ENCODE results near the gene TRAF6. TPM values are rescaled to one million over a fixed set of nuclear protein-coding genes. Genes with fewer than 3 reads are reported as not detected.

Gene TRAF6
- polyA plus RNA-seq, 1 of the 3 experiments (the other 2 are of a cell fraction): 4.3 TPM

DNA sequence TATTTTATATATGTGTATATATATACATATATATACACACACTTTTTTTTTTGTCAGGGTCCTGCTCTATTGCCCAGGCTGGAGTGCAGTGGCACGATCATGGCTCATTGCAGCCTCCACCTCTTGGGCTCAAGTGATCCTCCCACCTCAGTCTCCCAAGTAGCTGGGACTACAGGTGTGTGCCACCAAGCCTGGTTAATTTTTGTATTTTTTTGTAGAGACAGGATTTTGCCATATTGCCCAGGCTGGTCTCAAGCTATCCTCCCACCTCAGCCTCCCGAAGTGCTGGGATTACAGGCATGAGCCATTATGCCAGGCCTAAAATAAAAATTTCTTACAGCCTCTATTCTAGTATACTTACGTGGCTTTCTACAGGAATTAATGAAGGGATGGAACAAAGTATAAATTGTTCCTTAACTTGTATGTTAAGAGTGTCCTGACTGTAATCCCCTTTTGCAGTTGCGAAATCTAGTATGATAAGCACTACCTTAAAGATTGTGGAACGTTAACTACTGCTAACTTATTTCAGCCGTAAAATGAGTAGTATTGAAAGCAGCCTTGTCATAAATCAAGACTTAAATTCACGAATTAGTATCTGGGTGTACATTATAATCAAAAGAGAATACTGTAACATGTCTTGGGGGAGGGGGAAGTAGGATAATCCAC, 2.1 kb downstream of the TRAF6 start:
- Histone ChIP-seq H3K4me3 (ENCODE audit: low read depth in 2 of 2, low read length in 1 of 2) (peak overlapping the region; percentile 95 to 97; a peak in 3 of 4 replicates), H3K9me3 (no peaks in the 10 kb centered on the region), H2AFZ (ENCODE audit: low read depth) (no peak overlapping the region), H4K20me1 (ENCODE audit: insufficient read depth) (peaks cover 24% of the 10 kb centered on the region), H3K9ac (no peak overlapping the region), H3F3A (replicated peaks; ENCODE audit: insufficient read depth) (peaks cover 17% of the 10 kb centered on the region), H3K79me2 (ENCODE audit: insufficient read depth) (peaks cover 61% of the 10 kb centered on the region), H3K27me3 (ENCODE audit: insufficient read depth) (no peaks in the 10 kb centered on the region), H3K4me2 (peak overlapping the region; percentile 76), H3K4me1 (ENCODE audit: control insufficient read depth in 1 of 2, insufficient read depth in 2 of 2, low read depth in 1 of 2, low read length in 1 of 2) (peaks cover 3 to 11% of the 10 kb centered on the region in 2 experiments), H3K36me3 (replicated peaks in 1 of 2; ENCODE audit: control insufficient read depth in 1 of 2, insufficient read depth in 2 of 2, low read length in 1 of 2) (peaks cover 4 to 8% of the 10 kb centered on the region in 2 experiments), H3K9me2 (no peaks in the 10 kb centered on the region), H3K27ac (ENCODE audit: low read depth in 2 of 2, low read length in 1 of 2) (peak overlapping the region in 1 of 2 experiments; percentile 86; a peak in 1 of 4 replicates)
- DNase-seq: no peak
- ChIA-PET POLR2A (interaction anchor here (1.5 kb wide), 1 partner anchor 33 kb away, joined by 3 read pairs; no protein-coding TSS in a partner anchor), CTCF (interaction anchor here (0.8 to 3.5 kb wide), 7 partner anchors 9 to 686 kb away, joined by 3 to 21 read pairs (median 5); no protein-coding TSS in a partner anchor)
- TF ChIP-seq POLR2AphosphoS5 (IDR thresholded peaks at IDR 0.05; ENCODE audit: low read depth, low read length) (no peak), NRF1 (IDR thresholded peaks at IDR 0.05; ENCODE audit: low read depth, low read length) (no peak), GATA2 (CRISPR knock-in tag; IDR thresholded peaks at IDR 0.05) (no peak), EP300 (IDR thresholded peaks at IDR 0.05; ENCODE audit: borderline replicate concordance in 1 of 2, low read depth in 1 of 2, low read length in 1 of 2) (no peak), FOXM1 (IDR thresholded peaks at IDR 0.05; ENCODE audit: low read depth) (no peak)
- TF ChIP-seq, protein P1, sequence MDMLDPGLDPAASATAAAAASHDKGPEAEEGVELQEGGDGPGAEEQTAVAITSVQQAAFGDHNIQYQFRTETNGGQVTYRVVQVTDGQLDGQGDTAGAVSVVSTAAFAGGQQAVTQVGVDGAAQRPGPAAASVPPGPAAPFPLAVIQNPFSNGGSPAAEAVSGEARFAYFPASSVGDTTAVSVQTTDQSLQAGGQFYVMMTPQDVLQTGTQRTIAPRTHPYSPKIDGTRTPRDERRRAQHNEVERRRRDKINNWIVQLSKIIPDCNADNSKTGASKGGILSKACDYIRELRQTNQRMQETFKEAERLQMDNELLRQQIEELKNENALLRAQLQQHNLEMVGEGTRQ (IDR thresholded peaks at IDR 0.05; ENCODE audit: borderline replicate concordance, low read depth, low read length): no peak
- TF ChIP-seq, protein P2, sequence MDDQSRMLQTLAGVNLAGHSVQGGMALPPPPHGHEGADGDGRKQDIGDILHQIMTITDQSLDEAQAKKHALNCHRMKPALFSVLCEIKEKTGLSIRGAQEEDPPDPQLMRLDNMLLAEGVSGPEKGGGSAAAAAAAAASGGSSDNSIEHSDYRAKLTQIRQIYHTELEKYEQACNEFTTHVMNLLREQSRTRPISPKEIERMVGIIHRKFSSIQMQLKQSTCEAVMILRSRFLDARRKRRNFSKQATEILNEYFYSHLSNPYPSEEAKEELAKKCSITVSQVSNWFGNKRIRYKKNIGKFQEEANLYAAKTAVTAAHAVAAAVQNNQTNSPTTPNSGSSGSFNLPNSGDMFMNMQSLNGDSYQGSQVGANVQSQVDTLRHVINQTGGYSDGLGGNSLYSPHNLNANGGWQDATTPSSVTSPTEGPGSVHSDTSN (IDR thresholded peaks at IDR 0.05): no peak
- TF ChIP-seq, protein P3, sequence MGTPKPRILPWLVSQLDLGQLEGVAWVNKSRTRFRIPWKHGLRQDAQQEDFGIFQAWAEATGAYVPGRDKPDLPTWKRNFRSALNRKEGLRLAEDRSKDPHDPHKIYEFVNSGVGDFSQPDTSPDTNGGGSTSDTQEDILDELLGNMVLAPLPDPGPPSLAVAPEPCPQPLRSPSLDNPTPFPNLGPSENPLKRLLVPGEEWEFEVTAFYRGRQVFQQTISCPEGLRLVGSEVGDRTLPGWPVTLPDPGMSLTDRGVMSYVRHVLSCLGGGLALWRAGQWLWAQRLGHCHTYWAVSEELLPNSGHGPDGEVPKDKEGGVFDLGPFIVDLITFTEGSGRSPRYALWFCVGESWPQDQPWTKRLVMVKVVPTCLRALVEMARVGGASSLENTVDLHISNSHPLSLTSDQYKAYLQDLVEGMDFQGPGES (IDR thresholded peaks at IDR 0.05; ENCODE audit: low read depth, low read length): no peak
- 85% methylated on average over 7 of the region's 7 CpGs for WGBS (ENCODE audit: low lambda C conversion rate)

DNA sequence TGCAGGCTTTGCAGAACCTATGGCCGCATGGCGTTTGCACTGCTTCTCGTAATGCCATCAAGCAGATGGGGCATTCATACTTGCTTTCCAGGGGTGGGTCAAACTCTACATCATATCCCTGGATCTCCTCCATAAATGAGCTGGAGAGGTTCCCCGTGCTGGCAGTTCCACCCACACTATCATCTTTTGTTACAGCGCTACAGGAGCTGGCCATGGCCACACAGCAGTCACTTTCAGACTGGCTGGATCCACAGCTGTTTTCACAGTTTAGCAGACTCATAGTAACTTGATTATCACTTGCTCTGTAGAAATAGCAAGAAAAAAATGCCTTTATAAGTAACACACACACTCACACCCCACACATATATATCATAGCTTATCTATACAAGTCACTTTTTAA, 8.8 kb downstream of the TRAF6 start:
- Histone ChIP-seq H3K9me2 (no peaks in the 10 kb centered on the region), H3K27me3 (ENCODE audit: insufficient read depth) (no peaks in the 10 kb centered on the region), H3K4me3 (ENCODE audit: low read depth in 2 of 2, low read length in 1 of 2) (no peak overlapping the region), H3K4me1 (ENCODE audit: control insufficient read depth in 1 of 2, insufficient read depth in 2 of 2, low read depth in 1 of 2, low read length in 1 of 2) (peaks cover 4 to 20% of the 10 kb centered on the region in 2 experiments), H3K9ac (no peak overlapping the region), H3F3A (replicated peaks; ENCODE audit: insufficient read depth) (peaks cover 24% of the 10 kb centered on the region), H3K36me3 (replicated peaks in 1 of 2; ENCODE audit: control insufficient read depth in 1 of 2, insufficient read depth in 2 of 2, low read length in 1 of 2) (peaks cover 47 to 52% of the 10 kb centered on the region in 2 experiments), H2AFZ (ENCODE audit: low read depth) (no peak overlapping the region), H3K4me2 (peak overlapping the region; percentile 10), H4K20me1 (ENCODE audit: insufficient read depth) (peaks cover 4% of the 10 kb centered on the region; the same call in 1 of the 2 replicates), H3K79me2 (ENCODE audit: insufficient read depth) (peaks cover 73% of the 10 kb centered on the region), H3K27ac (ENCODE audit: low read depth in 2 of 2, low read length in 1 of 2) (peak overlapping the region; percentile 55 to 80), H3K9me3 (no peaks in the 10 kb centered on the region)
- POLR2A ChIA-PET: no interaction called here
- no peak for TF ChIP-seq MEF2A (IDR thresholded peaks at IDR 0.05; ENCODE audit: borderline replicate concordance, low read depth)
- TF ChIP-seq ELF1 (IDR thresholded peaks at IDR 0.05): no peak
- TF ChIP-seq TAF1 (IDR thresholded peaks at IDR 0.05; ENCODE audit: borderline replicate concordance, low read depth, low read length): no peak
- TF ChIP-seq RAD21 (IDR thresholded peaks at IDR 0.05; ENCODE audit: low read length): no peak
- no peak for TF ChIP-seq TCF12 (IDR thresholded peaks at IDR 0.05)
- CTCF ChIA-PET: interaction anchor here (0.8 to 6.5 kb wide), 5 partner anchors 9 to 246 kb away, joined by 3 to 56 read pairs (median 5); partner anchors contain the start of gene TRAF6
- DNase-seq: no peak
- 87% methylated on average over 5 of the region's 5 CpGs for WGBS (ENCODE audit: low lambda C conversion rate)

Measured in SK-N-SH (cell line).